Measurements from ENCODE around the gene ASZ1.

Gene ASZ1

GRCh38 chr7:117401293-117402002, 25.8 kb downstream of the ASZ1 start:
- no peak for DNase-seq

GRCh38 chr7:117399820-117400422, 27.4 kb downstream of the ASZ1 start:
- no peak for DNase-seq

GRCh38 chr7:117395743-117396142, 31.6 kb downstream of the ASZ1 start:
- no peak for DNase-seq

- no peak for DNase-seq
Observed at GRCh38 chr7:117393781-117394180, 33.5 kb downstream of the ASZ1 start.

- no peak for DNase-seq
Observed at GRCh38 chr7:117389871-117390270, 37.4 kb downstream of the ASZ1 start.

GRCh38 chr7:117386110-117386706, 41.1 kb downstream of the ASZ1 start:
- no peak for DNase-seq

- DNase-seq: no peak
Observed at GRCh38 chr7:117385363-117386109, 41.8 kb downstream of the ASZ1 start.

- DNase-seq: no peak
Observed at GRCh38 chr7:117384688-117385362, 42.5 kb downstream of the ASZ1 start.

GRCh38 chr7:117383483-117384189, 43.7 kb downstream of the ASZ1 start:
- DNase-seq: no peak

- DNase-seq: no peak
Observed at GRCh38 chr7:117383046-117383445, 44.2 kb downstream of the ASZ1 start.

GRCh38 chr7:117381362-117381761, 45.9 kb downstream of the ASZ1 start:
- no peak for DNase-seq

- no peak for DNase-seq
Observed at GRCh38 chr7:117375380-117375779, 51.9 kb downstream of the ASZ1 start.

- DNase-seq: no peak
Observed at GRCh38 chr7:117372073-117372472, 55.2 kb downstream of the ASZ1 start.

GRCh38 chr7:117364339-117365080, 62.8 kb downstream of the ASZ1 start:
- no peak for DNase-seq

- DNase-seq: no peak
Observed at GRCh38 chr7:117362294-117362888, 64.9 kb downstream of the ASZ1 start.

GRCh38 chr7:117350027-117350426, 77.3 kb downstream of the ASZ1 start:
- no peak for DNase-seq

GRCh38 chr7:117349570-117349969, 77.7 kb downstream of the ASZ1 start:
- DNase-seq: no peak

- DNase-seq: no peak
Observed at GRCh38 chr7:117347962-117348672, 79.2 kb downstream of the ASZ1 start.

GRCh38 chr7:117347480-117347879, 79.8 kb downstream of the ASZ1 start:
- no peak for DNase-seq

GRCh38 chr7:117346161-117346560, 81.1 kb downstream of the ASZ1 start:
- no peak for DNase-seq

- no peak for DNase-seq
Observed at GRCh38 chr7:117338020-117338419, 89.3 kb downstream of the ASZ1 start.

Measured in NCI-H446 treated with DMSO at 0.1 percent for 48 hours (cell line).